GM18507 (cell line): ENCODE measurements around the gene OSBP2.

Experiments used
- DNase-seq: peaks from one replicate; pipeline ENCODE4 v3.0.0; 2011; ENCODE audit warnings: low read depth; ENCODE audit not compliant: insufficient read length; ENCODE audit errors: extremely low spot score
- FAIRE-seq: peaks from 2 replicates; lab custom pipeline; 2011; peaks lifted over from hg19 to GRCh38; lab: Jason Lieb, UNC

OSBP2 gene

DNA sequence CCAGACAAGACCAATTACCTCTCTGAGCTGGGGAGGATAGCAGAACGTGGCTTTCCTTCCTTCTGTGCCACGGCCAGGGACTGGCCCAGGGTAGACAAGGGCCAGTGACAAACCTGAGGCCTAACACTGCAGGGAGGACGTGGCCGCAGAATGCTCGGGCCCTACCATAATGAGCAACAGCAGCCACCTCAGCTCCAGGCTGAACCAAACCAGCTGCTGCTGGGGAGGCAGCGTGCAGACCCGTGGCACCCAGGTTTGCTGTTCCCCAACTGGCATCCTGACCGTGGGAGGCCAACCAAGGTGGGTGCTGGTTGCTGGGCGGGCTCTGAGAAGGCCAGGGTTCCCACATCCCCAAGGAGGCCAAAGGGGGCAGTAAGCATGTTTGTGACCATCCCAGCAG lies 190.9 kb downstream of the OSBP2 start:
- DNase-seq, result no peak
- FAIRE-seq, result no peak

DNA sequence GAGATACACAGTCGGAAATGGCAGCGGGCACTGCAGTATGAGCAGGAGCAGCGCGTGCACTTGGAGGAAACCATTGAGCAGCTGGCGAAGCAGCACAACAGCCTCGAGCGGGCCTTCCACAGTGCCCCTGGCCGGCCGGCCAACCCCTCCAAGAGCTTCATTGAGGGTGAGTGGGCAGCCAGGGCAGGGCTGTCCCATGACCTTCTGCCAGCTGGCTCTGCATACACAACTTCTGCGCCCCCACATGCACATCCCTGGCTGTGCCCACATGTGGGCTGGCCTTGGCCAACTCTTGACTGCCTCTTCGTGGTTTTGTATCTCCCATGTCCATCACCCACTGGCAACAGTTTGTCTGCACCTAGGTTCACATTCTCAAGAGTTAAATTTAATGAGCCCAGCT lies 192.8 kb downstream of the OSBP2 start:
- no peak for DNase-seq
- FAIRE-seq, result no peak

DNA sequence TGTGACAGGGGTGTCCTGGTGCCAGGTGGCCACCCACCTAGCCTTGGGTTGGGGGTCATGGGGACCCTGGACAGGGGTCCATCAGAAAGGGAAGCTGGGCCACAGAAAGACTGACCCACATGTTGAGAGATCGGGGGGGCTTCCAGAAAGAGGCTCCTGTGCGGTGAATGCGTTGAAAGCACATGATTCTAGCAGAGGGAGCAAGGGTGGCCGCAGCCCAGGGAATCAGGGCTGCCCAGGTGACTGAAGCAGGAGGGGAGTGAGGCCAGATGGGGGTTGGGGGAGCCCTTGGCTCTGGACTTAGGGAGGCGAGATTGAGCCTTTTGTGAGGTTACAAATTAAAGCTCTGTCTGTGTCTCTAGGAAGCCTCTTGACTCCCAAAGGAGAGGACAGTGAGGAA lies 193.2 kb downstream of the OSBP2 start:
- DNase-seq (no peak), FAIRE-seq (no peak)

DNA sequence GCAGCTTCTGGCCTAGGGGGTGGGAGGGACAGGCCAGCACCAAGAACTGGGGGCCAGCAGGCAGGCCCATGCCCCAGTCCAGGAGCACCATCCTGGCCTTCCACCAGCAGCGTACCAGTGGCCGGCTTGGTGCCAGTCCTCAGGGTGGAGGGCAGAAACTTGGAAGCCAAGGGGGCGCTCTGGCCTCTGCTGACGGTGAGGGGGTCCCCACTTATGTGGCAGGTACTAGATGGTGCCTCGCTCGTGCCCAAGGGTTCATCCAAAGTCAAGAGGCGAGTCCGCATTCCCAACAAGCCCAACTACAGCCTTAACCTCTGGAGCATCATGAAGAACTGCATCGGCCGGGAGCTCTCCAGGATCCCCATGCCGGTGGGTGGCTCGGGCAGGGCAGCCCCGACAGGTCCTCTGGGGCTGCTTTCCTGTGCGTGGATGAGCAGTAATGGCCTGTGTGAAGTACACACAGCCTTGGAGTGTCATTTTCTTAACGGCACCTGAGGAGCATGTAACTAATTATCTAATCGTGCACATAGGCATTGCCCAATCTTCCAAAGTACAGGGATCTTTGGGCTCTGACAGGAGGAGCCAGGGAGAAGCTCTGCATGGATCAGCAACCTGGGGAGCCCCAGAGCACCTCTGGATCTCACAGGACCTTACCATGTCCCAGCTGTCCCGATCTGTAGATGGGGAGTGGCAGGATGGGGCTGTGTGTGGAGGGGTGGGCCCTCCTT lies 194.8 kb downstream of the OSBP2 start:
- no peak for FAIRE-seq
- no peak for DNase-seq

DNA sequence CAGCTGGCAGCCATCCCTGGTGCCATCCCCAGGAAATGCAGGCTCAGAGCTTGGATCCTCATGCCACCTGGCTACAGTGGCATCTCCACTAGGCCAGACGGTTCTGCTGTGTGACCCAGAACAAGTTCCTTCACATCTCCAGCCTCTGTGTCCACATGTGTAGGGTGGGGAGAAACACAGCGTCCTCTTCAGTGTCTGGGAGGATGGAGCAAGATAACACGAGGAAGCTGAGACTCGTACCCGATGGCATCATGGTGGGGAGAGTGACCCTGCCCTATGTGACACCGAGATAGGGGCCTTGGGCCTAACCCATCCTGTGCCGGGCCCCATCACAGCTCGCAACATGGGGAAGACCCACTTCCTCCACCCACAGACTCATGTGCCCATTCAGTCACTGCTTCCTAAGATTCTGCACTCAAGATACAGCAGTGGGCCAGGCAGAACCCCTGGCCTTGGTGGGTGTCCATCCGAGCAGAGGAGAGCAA lies 195.4 kb downstream of the OSBP2 start:
- DNase-seq, result no peak

DNA sequence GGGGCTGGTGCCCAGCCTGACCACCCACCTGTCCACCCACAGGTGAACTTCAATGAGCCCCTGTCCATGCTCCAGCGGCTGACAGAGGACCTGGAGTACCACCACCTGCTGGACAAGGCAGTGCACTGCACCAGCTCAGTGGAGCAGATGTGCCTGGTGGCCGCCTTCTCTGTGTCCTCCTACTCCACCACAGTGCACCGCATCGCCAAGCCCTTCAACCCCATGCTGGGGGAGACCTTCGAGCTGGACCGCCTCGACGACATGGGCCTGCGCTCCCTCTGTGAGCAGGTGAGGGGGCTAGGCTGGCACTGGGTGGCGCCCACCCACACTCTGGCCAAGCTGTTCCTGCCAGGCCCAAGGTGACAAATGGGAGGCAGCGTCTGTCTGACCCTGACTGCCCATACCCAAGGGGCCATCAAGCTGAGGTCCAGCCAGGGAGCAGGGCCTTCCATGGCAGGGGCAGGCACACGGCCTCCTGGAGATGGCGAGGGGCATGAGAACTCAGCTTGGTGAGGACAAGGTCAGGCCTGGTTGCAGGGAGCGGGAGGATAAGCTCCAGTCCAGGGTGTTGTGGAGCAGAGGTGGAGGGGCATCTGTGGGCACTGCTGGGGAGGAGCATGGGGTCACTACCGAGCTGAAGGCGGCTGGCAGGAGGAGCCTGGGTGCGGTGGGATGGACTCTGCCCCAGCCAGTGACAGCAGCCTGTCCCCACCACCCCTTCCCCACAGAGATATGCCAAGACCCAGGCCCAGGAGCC lies 196.2 kb downstream of the OSBP2 start:
- FAIRE-seq (peak; percentile 58), DNase-seq (peak; percentile 47)

More for the DNA sequence above, 195.4 kb downstream of the OSBP2 start:
- FAIRE-seq, result no peak

DNA sequence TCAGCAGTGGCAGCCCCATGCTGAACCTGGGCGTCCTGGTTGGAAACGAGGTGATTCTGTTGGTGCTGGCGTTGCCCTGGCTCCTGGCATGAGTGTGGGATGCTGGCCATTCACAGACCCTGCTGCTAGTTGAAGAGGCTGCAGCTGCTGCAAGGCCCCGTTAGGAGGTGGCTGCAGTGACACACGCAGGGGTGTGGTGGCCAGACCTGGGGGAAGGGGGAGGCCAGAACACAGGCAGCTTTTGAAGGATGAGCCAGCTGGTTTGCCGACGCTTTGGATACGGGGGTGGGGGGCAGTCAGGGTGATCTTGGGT lies 196.7 kb downstream of the OSBP2 start:
- no peak for FAIRE-seq
- DNase-seq, result no peak

DNA sequence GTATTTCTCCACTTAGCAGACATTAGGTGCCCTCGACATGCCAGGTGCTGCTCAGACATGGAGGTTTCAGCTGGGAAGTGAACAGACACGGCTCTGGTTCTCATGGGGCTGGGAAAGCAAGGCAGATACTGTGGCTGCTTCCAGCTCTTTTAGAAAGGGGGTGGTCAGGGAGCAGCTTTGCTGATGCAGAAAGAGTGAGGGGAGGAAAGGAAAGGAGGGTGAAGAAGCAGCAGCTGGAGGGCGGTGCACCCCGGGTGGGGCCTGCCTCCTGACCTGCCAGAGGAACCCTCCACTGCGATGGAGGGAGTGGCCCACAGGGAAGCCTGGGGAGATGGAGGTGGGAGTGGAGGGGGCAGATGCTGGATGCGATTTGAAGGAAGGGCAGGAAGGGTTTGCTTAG lies 197.1 kb downstream of the OSBP2 start:
- FAIRE-seq (no peak), DNase-seq (no peak)

DNA sequence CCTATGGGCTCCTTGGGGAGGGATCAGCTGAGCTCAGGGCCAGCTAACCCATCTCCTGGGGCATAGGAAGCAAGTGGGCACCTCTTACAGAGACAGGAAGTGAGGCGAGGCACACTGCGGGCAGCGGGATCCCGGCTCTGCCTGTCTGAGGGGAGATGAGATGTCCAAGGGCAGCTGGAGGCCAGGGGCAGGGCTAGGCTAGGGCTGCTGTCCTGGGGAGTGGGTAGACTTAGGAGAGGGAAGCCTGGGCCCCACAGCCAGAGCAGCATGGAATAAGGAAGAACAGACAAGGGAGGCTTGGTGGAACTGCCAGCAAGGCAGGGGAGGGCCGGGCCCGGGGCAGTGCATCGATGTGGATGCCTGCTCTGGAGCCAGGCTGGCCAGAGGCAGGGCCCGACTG lies 197.6 kb downstream of the OSBP2 start:
- DNase-seq (no peak), FAIRE-seq (no peak)

DNA sequence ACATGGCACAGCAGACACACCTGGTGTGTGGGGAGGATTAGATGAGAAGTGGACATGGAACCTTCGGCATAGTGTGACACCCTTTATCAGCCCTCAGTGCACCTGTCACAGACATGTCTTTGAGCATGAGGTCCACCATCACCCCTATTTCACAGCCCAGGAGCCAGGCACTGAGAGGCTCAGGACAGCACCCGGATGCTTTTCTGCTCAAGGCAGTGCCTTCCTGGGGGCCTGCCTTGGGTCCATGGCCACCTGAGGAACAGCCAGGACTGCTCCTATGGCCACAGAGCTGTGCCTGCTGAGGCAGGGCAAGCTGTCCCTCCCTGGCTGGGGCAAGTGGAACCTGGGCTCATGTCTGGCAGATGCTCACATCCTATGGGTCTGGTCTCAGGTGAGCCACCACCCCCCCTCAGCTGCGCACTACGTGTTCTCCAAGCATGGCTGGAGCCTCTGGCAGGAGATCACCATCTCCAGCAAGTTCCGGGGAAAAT lies 198.1 kb downstream of the OSBP2 start:
- no peak for DNase-seq
- no peak for FAIRE-seq

DNA sequence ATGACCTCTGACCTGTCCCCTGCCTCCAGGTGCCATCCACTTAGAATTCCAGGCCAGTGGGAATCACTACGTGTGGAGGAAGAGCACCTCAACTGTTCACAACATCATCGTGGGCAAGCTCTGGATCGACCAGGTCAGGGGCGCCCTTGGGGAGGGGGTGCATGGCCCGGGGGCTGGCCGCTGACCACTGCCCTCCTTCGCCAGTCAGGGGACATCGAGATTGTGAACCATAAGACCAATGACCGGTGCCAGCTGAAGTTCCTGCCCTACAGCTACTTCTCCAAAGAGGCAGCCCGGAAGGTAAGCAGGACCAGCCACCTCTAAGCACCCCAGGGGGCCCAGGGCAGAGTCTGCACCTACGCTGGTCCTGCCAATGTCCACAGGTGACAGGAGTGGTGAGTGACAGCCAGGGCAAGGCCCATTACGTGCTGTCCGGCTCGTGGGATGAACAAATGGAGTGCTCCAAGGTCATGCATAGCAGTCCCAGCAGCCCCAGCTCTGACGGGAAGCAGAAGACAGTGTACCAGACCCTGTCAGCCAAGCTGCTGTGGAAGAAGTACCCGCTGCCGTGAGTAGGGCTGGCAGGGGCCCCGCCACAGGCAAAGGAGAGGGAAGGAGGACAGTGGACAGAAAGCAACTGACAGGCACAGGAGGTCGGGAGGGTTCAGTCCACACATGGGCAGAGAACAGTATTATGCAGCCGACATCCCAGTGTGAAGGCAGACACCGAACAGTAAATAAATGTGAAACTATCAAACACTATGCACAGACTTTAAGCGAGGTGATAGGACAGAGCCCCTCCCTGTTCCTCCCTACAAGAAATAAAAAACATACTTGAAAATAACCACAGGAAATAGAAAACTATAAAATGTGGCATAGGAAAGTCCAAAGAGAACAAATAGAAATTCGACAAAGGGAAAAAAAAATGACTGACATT lies 199.0 kb downstream of the OSBP2 start:
- FAIRE-seq (no peak), DNase-seq (no peak)

DNA sequence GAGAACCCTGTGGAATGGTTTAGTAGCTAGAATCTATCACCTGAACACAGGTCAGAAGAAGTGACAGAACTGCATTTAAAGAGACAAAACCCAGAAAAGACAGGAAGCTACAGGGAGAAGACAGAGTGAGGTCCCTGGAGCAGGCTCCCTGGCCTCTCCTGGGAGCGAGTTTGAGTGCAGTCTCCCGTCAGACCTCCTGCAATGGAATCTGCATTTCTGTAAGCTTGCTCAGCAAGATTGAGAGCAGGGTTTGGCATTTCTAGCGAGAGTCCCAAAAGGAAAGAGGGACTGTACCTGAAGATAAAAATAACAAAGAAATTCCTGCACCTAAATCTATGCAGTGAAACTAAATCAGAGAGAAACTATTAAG lies 199.7 kb downstream of the OSBP2 start:
- FAIRE-seq, result no peak
- DNase-seq, result no peak

DNA sequence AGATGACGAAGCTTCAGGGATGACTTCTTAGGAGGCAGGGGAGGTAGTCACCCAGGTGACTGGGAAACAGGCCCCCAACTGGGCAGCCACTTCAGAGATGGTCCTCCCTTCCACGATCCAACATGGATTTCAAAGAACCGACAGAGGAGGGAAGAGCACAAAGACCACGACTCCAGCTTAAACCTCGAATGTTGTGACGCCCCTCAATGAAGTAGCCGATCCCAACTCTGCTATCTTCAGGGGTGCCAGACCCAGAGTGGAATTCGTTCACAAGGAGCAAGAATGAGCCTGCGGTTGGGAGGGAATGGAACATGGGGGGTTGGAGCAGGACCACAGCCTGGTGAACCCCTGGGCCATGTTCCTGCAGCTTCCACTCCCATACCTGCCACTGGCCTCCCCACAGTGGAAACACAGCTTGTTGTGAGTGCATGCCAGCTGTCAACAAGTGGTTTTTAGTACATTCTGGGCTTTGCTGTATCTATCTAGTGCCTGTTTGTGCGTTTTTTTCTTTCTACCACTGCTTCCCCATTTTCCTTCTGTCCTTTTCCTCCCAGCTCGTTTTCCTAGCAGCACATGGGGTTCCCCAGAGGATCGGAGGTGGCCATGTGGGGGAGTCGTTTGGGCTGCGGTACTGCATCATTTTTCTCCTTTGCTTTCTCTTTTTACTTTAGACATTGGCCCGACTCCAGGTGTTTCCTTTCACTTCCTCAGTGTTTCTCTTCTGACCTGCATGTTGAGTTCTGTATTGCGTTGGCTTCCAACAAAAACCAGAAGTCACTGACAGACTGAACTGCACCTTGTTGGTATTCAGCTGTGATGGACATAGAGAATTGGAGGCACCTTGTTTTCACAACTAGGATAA lies 208.1 kb downstream of the OSBP2 start:
- DNase-seq, result no peak
- peak; percentile 62 for FAIRE-seq

DNA sequence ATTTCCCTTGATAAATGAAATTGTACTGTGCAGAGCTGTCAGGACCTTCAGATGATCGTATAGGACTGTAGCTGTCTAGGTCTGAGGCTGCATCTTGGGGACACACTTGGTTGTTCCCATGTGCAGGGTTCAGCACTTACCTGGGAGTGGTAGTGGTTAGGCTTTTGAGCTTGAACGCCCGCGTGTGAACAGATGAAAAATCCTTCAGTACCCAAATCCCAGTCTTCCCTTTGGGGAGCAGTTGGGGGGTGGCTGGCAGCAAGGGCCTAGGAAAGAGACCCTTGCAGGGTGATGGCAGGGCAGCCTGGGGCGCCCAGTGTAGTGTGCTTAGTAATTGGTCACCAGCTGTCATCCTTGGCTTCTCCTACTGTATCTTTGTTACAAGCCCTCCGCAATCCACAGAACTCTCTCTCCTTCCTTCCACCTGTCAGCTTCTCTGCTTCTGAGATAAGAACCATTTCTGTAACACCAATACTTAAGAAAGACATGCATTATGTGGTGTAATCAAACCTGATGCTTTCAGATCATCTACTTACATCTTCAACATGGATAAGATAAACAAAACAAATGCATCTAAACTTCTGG lies 209.3 kb downstream of the OSBP2 start:
- DNase-seq, result no peak
- no peak for FAIRE-seq

DNA sequence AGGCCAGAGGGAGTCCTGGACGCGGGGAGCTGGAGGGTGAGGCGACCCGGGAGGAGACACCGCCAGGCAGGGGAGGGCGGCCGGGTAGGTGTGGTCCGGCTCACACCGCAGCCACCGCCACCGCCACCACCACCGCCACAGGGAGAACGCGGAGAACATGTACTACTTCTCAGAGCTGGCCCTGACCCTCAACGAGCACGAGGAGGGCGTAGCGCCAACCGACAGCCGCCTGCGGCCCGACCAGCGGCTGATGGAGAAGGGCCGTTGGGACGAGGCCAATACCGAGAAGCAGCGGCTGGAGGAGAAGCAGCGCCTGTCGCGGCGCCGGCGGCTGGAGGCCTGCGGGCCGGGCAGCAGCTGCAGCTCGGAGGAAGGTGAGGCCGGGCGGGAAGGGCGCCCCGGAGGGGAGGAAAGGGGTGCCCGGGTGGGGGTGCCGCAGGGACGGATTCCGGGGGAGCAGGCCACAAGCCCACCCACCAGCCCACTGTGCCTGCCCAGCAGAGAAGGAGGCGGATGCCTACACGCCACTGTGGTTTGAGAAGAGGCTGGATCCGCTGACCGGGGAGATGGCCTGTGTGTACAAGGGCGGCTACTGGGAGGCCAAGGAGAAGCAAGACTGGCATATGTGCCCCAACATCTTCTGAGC lies 211.1 kb downstream of the OSBP2 start:
- FAIRE-seq (no peak), DNase-seq (no peak)

DNA sequence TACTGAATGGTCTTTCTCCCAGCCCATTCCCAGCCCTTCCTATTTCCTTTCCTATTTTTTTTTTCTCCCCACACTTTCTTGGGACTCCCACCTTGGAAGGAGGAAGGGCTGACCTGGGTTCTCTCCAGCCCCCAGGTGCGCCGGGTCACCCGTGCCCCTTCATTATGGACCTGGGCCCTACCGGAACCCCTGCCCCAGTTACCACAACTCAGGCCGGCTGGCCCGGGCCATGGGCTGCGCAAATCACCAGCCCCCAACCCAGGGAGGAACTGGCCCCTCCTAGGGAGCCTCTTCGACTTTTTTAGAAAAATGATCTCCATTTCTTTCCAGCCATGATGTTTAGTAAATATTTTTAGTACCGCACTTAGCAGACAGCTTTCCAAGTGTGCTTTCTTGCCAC lies 211.7 kb downstream of the OSBP2 start:
- FAIRE-seq (no peak), DNase-seq (no peak)

DNA sequence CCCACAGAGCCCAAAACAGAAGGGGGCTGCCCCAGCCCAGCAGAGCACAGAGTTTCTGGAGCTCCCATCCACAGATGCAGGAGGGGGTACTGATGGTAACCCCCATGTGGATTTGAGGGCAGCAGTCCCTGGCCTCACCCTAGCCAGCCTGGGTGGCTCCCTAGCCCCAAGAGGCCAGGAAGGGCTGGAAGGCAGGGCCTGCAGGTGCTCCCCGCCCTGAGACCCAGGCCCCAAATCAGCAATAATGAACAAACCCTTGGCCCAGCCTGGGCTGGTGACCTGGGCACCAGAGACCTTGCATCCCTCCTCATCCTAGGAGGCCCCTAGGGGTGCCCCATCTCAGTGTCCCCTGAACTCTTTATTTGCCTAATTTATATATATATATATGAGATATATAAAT lies 212.3 kb downstream of the OSBP2 start:
- no peak for FAIRE-seq
- DNase-seq, result no peak

DNA sequence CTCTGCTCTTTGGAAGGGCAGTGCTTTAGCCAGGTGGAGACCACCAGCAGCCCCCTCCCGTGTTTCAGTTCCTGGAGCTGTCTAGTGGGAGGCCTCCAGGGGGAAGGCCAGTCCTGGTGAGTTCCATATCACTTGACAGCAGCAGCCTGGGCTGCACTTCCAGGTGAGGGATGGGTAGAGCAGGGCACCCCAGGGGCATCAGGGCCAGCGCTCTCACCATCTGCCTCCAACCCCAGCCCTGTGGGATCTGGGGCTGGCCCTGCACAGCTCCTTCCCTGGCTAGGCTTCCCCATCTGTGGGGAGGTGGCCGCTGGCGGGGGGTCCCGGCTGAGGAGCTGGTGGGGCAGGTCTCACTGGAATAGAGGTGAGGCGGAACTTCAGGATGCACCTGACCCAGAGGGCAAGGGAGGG lies 213.4 kb downstream of the OSBP2 start:
- DNase-seq, result no peak
- FAIRE-seq, result no peak
